Jurkat, Clone E6-1 (cell line): Measurements from ENCODE around the gene MPV17L.
"Not testable (repeated sequence)": the region's sequence is repeated elsewhere in the genome, so short reads cannot be mapped to it uniquely, and the experiment has no call there.

ENCODE experiments used
- DNase-seq: peaks from one replicate; pipeline ENCODE4 v3.0.0-alpha.2; 2011; ENCODE audit warnings: low read depth, low spot score
- H3K4me3 ChIP-seq: 2 replicates; pipeline ENCODE4 v1.5.1; 2011; ENCODE audit warnings: mild to moderate bottlenecking, low read length, control low read depth, moderate library complexity

MPV17L gene

GRCh38 chr16:15443753-15444152 is 48.2 kb downstream of the MPV17L start:
- no peak overlapping the region for H3K4me3 ChIP-seq
- no peak for DNase-seq

- no peak overlapping the region for H3K4me3 ChIP-seq
- no peak for DNase-seq
These were observed 48.7 kb downstream of the MPV17L start for GRCh38 chr16:15444264-15444663.

- no peak overlapping the region for H3K4me3 ChIP-seq
- no peak for DNase-seq
These were observed 49.9 kb downstream of the MPV17L start for GRCh38 chr16:15445450-15445849.

- DNase-seq = no peak
- no peak overlapping the region for H3K4me3 ChIP-seq
These were observed 51.3 kb downstream of the MPV17L start for GRCh38 chr16:15446901-15447300.

- DNase-seq = no peak
- no peak overlapping the region for H3K4me3 ChIP-seq
These were observed 55.1 kb downstream of the MPV17L start for GRCh38 chr16:15450624-15451023.

- H3K4me3 ChIP-seq = no peak overlapping the region
- DNase-seq = no peak
These were observed 55.7 kb downstream of the MPV17L start for GRCh38 chr16:15451098-15451731.

GRCh38 chr16:15452246-15452855 is 56.8 kb downstream of the MPV17L start:
- no peak overlapping the region for H3K4me3 ChIP-seq
- DNase-seq = no peak

- H3K4me3 ChIP-seq, DNase-seq: not testable (repeated sequence)
These were observed 57.7 kb downstream of the MPV17L start for GRCh38 chr16:15453296-15453695.

GRCh38 chr16:15454933-15455332 is 59.4 kb downstream of the MPV17L start:
- not testable (repeated sequence) for DNase-seq

GRCh38 chr16:15457400-15457799 is 61.8 kb downstream of the MPV17L start:
- H3K4me3 ChIP-seq = no peak overlapping the region
- DNase-seq = no peak

More at GRCh38 chr16:15454933-15455332, 59.4 kb downstream of the MPV17L start:
- not testable (repeated sequence) for H3K4me3 ChIP-seq

GRCh38 chr16:15457958-15458357 is 62.4 kb downstream of the MPV17L start:
- H3K4me3 ChIP-seq = no peak overlapping the region
- no peak for DNase-seq

GRCh38 chr16:15459791-15460190 is 64.2 kb downstream of the MPV17L start:
- no peak overlapping the region for H3K4me3 ChIP-seq
- DNase-seq = no peak

GRCh38 chr16:15460601-15461000 is 65.0 kb downstream of the MPV17L start:
- no peak for DNase-seq

GRCh38 chr16:15461376-15461775 is 65.8 kb downstream of the MPV17L start:
- no peak for DNase-seq
- H3K4me3 ChIP-seq = no peak overlapping the region

More at GRCh38 chr16:15460601-15461000, 65.0 kb downstream of the MPV17L start:
- H3K4me3 ChIP-seq = no peak overlapping the region
